ENCODE data around the gene XRCC4.

Gene XRCC4

DNA sequence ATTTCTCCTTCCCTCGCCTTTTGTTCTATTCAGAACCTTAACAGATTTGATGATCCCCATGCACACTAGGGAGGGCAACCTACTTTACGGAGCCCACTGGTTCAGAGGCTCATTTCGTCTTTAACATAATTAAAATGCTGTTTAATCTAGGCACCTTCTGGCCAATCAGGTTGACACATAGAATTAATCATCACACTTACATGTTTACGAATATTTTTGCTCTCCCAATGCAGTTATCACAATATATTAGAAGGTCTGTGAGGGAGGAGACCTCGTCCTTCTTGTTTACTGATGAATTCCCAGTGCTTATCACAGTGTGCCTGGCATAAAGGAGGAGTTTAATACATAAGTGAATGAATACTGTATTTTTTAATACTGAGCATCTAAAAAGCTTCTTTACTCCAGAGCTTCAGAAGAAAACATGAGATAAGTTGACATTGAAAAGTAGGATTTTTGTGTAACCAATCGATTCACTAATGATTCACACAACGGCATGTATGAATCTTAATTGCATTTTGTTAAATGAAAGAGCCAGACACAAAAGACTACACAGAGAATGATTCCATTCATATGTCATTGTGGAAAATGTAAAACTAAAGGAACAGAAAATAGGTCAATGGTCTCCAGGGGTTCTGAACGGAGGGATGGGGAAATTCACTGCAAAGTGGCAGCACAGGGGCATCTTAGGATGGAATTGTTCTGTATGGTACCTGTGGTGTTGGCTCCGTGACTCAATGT, 315.6 kb downstream of the XRCC4 start:
- no peak for DNase-seq (ENCODE audit: low spot score)

DNA sequence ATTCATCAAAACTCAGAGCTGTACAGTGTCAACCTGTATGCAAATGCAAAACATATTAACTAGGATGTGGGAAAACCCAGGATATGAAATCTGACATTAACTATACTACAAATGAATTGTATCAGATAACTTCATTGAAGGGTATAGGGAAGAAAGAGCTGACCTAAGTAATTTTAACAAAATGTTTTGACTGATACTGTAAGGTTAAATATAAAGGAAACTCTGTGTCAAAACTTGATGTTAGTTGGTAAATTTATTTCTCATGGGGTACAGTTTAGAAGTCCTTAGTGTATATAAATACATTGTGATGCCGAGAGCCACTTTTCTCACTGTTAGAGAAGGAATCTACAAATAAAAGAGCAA, 316.1 kb downstream of the XRCC4 start:
- no peak for DNase-seq (ENCODE audit: low spot score)

- DNase-seq (ENCODE audit: low spot score), result no peak
These were observed 316.8 kb downstream of the XRCC4 start for GRCh38 chr5:83394190-83394589.

GRCh38 chr5:83396662-83397061, 319.3 kb downstream of the XRCC4 start:
- DNase-seq (ENCODE audit: low spot score), result no peak

GRCh38 chr5:83397658-83398057, 320.3 kb downstream of the XRCC4 start:
- no peak for DNase-seq (ENCODE audit: low spot score)

- no peak for DNase-seq (ENCODE audit: low spot score)
These were observed 322.9 kb downstream of the XRCC4 start for GRCh38 chr5:83400241-83400640.

DNA sequence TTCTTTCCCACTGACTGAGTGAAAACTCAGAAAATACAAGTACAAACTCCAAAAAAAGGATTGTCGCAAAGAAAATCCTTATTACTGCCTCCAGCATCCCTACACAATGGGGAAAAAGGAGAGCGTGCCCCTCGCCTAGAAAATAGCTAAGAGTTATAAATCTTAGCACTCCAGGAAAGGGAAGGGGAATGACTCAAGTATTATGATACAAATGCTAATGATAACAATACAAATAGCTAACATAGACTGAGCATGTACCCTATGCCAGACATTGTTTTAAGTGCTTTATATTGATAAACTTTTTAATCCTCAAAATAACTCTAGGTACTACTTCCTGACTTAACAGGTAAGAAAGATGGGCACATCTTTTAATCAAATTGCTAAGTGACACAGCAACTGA, 323.4 kb downstream of the XRCC4 start:
- DNase-seq (ENCODE audit: low spot score), result no peak

GRCh38 chr5:83401122-83401731, 323.9 kb downstream of the XRCC4 start:
- DNase-seq (ENCODE audit: low spot score), result no peak

DNA sequence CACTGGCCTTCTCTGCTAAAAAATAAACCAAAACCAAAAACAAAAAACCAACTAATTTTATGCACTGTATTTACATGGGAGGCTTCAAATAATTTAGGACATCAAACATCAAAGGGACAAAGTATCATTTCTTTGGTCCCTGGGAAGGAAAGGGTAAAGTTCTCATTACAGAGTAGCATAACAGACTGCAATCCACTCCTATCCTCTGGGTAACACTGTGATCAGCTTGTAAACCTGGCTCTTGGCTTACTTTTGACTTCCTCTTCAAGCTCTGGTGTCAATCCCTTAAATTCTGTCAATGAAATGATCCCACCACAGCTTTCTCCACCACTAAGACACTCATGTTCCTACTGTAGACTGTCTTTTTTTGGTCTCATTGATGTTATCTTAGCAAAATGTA, 324.4 kb downstream of the XRCC4 start:
- DNase-seq (ENCODE audit: low spot score), result peak; percentile 2

Data from HuH-7 (cell line).